K562 (cell line): ENCODE data around the gene SNRPB. TPM values are rescaled to one million over a fixed set of nuclear protein-coding genes. Genes with fewer than 3 reads are reported as not detected.

Experiments used
- AFF4 ChIP-seq: sonication (generic); formaldehyde crosslinking; IDR thresholded peaks from 2 replicates; pipeline ENCODE4 v1.8.0; 2023; ENCODE audit warnings: mild to moderate bottlenecking, missing genetic modification reagents
- CBX8 ChIP-seq: fragments of 200-600 bp; sonication (generic); IDR thresholded peaks from 2 replicates; pipeline ENCODE4 v1.6.1; 2012; ENCODE audit warnings: borderline replicate concordance, mixed run types, low read depth, mild to moderate bottlenecking, moderate library complexity, mixed read lengths, low read length, control low read depth, inconsistent platforms; ENCODE audit not compliant: poor library complexity, severe bottlenecking; ENCODE audit errors: extremely low read depth
- ELK1 ChIP-seq: sonication (generic); formaldehyde crosslinking; IDR thresholded peaks from 2 replicates; pipeline ENCODE4 v1.8.1; 2022; ENCODE audit warnings: missing genetic modification reagents
- ETS1 ChIP-seq: conservative IDR thresholded peaks from 2 replicates; pipeline ENCODE4 v1.6.1; 2011; ENCODE audit warnings: low read depth, mild to moderate bottlenecking, low read length; ENCODE audit not compliant: control insufficient read depth
- ETS2 ChIP-seq: IDR thresholded peaks from 2 replicates; pipeline ENCODE4 v1.6.1; 2016; ENCODE audit warnings: borderline replicate concordance, missing genetic modification characterization, mild to moderate bottlenecking, moderate library complexity, missing compliant biosample characterization; ENCODE audit not compliant: poor library complexity, severe bottlenecking
- HCFC1 ChIP-seq: IDR thresholded peaks from 2 replicates; pipeline ENCODE4 v1.6.1; 2012; ENCODE audit warnings: low read depth, low read length, improper control_type of control experiment
- JUN ChIP-seq, 2 experiments: sonication (generic) in 1 of 2; formaldehyde crosslinking in 1 of 2; IDR thresholded peaks; 2 replicates each; pipeline versions ENCODE4 v1.6.1 to v1.8.0; 2012 to 2022; ENCODE audit warnings: borderline replicate concordance in 2 of 2, mild to moderate bottlenecking in 2 of 2, improper control_type of control experiment in 1 of 2, low read depth in 1 of 2, low read length in 1 of 2, missing genetic modification reagents in 1 of 2
- MAFK ChIP-seq: IDR thresholded peaks from 2 replicates; pipeline ENCODE4 v1.6.1; 2011; ENCODE audit warnings: low read length, improper control_type of control experiment
- POLR3G ChIP-seq: IDR thresholded peaks from 2 replicates; pipeline ENCODE4 v1.6.1; 2011; ENCODE audit not compliant: insufficient read length, insufficient replicate concordance; ENCODE audit errors: extremely low read depth
- RBBP5 ChIP-seq: fragments of 200-600 bp; sonication (generic); IDR thresholded peaks from 2 replicates; pipeline ENCODE4 v1.6.1; 2012; ENCODE audit warnings: borderline replicate concordance, mild to moderate bottlenecking, low read length, control low read depth, inconsistent platforms; ENCODE audit not compliant: insufficient read depth, poor library complexity, severe bottlenecking
- RBM25 ChIP-seq: fragments of 200-400 bp; formaldehyde crosslinking; IDR thresholded peaks from 2 replicates; pipeline ENCODE4 v1.6.1; 2018; ENCODE audit warnings: low read length, low read depth, moderate library complexity; ENCODE audit not compliant: severe bottlenecking
- RCOR1 ChIP-seq, 2 experiments: IDR thresholded peaks; 2 replicates each; pipeline ENCODE4 v1.6.1; 2012; ENCODE audit warnings: low read depth in 2 of 2, low read length in 2 of 2, borderline replicate concordance in 1 of 2, improper control_type of control experiment in 1 of 2
- SMARCC2 ChIP-seq: fragments of 450-650 bp; IDR thresholded peaks from 2 replicates; pipeline ENCODE4 v1.6.1; 2017; ENCODE audit warnings: antibody characterized with exemption, moderate library complexity, mild to moderate bottlenecking, low read depth
- THRAP3 ChIP-seq: fragments of 450-650 bp; IDR thresholded peaks from 2 replicates; pipeline ENCODE4 v1.6.1; 2016; ENCODE audit warnings: mild to moderate bottlenecking, inconsistent platforms, borderline replicate concordance
- VEZF1 ChIP-seq: fragments of 200-800 bp; sonication (Bioruptor generic); IDR thresholded peaks from 2 replicates; pipeline ENCODE4 v1.6.1; 2017; ENCODE audit warnings: missing genetic modification characterization, missing compliant biosample characterization
- ZKSCAN1 ChIP-seq: fragments of 150-350 bp; IDR thresholded peaks from 2 replicates; pipeline ENCODE4 v1.6.1; 2016; ENCODE audit warnings: low read depth, low read length
- ZNF165 ChIP-seq: fragments of 250-450 bp; sonication (Bioruptor Pico); IDR thresholded peaks from 2 replicates; pipeline ENCODE4 v1.4.0; 2020; ENCODE audit warnings: borderline replicate concordance
- polyA plus RNA-seq, 8 experiments: library from polyadenylated mRNA; depleted of rRNA in 4 of 8; stranded (reverse) in 5 of 8; unstranded in 3 of 8; fragments of >200 nt; fragmentation: Nextera tagmentation in 2 of 8; fragmentation: Illumina TruSeq in 1 of 8; extraction: Ambion mirVana in 2 of 8; extraction: Trizol in 1 of 8; gene quantifications; 2 replicates each; pipeline versions ENCODE4 v1.2.1 to v1.2.3, GENCODE V29; 2011 to 2014; ENCODE audit warnings: inconsistent platforms in 1 of 8, missing spikeins in 1 of 8
- total RNA-seq, 7 experiments: library from RNA; depleted of rRNA in 6 of 7; stranded (reverse); fragments of >200 nt in 6 of 7; fragmentation: Illumina TruSeq in 2 of 7; extraction: Trizol in 2 of 7; gene quantifications; 2 replicates each; pipeline versions ENCODE4 v1.2.1 to v1.2.3, GENCODE V29; 2011 to 2021; ENCODE audit warnings: low replicate concordance in 1 of 7

The SNRPB gene
- total and polyA plus RNA-seq, 9 of the 15 experiments (the other 6 are each of a cell fraction or from before 2014, with no cell fraction given) = 13.1 to 615 (median 266) TPM

GRCh38 chr20:2470423-2471193 is at the start of gene SNRPB (continued):
- TF ChIP-seq ELK1 (no peak), RCOR1 (IDR thresholded peaks at IDR 0.05; ENCODE audit: borderline replicate concordance in 1 of 2, low read depth in 2 of 2, low read length in 2 of 2) (peak in 1 of 2 experiments; percentile 43; a peak in 1 of 4 replicates), RBBP5 (peak; percentile 99), MAFK (0 out of 2 replicates have a peak, but pooled peaks have one; percentile 25), THRAP3 (0 out of 2 replicates have a peak, but pooled peaks have one; percentile 40), CBX8 (no peak), SMARCC2 (no peak), ZNF165 (no peak), RBM25 (no peak), ETS2 (tag) (no peak), VEZF1 (CRISPR knock-in tag) (peak; percentile 67), POLR3G (no peak), ZKSCAN1 (peak; percentile 59; the same call in 1 of the 2 replicates), ETS1 (peak; percentile 58; the same call in 1 of the 2 replicates), HCFC1 (peak; percentile 83), AFF4 (CRISPR knock-in tag) (peak; percentile 98), JUN (IDR thresholded peaks at IDR 0.05; ENCODE audit: borderline replicate concordance, low read depth, low read length) (0 out of 2 replicates have a peak, but pooled peaks have one; percentile 23), JUN (CRISPR knock-in tag; IDR thresholded peaks at IDR 0.05; ENCODE audit: borderline replicate concordance) (no peak)
